ENCODE measurements around the gene MFAP3L. TPM values are rescaled to one million over a fixed set of nuclear protein-coding genes. Genes with fewer than 3 reads are reported as not detected.

The MFAP3L gene
- total RNA-seq, 1 donor from 2014 or later = 7.4 TPM

- peaks cover 3% of the 10 kb centered on the region for H3K4me1 Mint-ChIP-seq (ENCODE audit: unreplicated experiment)
- no peaks in the 10 kb centered on the region for H3K36me3 Mint-ChIP-seq
- peaks cover 3% of the 10 kb centered on the region for H3K27me3 Mint-ChIP-seq
These were observed 8.9 kb downstream of the MFAP3L start for GRCh38 chr4:170017252-170017651.

GRCh38 chr4:170015285-170015684 lies 10.9 kb downstream of the MFAP3L start:
- Mint-ChIP-seq H3K4me3 (no peak overlapping the region), H3K27me3 (peaks cover 3% of the 10 kb centered on the region), H3K4me1 (ENCODE audit: unreplicated experiment) (peaks cover 3% of the 10 kb centered on the region), H3K36me3 (no peaks in the 10 kb centered on the region), H3K27ac (no peak overlapping the region), H3K9me3 (no peaks in the 10 kb centered on the region)
- TF ChIP-seq, protein P1, sequence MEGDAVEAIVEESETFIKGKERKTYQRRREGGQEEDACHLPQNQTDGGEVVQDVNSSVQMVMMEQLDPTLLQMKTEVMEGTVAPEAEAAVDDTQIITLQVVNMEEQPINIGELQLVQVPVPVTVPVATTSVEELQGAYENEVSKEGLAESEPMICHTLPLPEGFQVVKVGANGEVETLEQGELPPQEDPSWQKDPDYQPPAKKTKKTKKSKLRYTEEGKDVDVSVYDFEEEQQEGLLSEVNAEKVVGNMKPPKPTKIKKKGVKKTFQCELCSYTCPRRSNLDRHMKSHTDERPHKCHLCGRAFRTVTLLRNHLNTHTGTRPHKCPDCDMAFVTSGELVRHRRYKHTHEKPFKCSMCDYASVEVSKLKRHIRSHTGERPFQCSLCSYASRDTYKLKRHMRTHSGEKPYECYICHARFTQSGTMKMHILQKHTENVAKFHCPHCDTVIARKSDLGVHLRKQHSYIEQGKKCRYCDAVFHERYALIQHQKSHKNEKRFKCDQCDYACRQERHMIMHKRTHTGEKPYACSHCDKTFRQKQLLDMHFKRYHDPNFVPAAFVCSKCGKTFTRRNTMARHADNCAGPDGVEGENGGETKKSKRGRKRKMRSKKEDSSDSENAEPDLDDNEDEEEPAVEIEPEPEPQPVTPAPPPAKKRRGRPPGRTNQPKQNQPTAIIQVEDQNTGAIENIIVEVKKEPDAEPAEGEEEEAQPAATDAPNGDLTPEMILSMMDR (conservative IDR thresholded peaks at IDR 0.05) = no peak
- DNase-seq (ENCODE audit: extremely low spot score, unreplicated experiment) = no peak

More at GRCh38 chr4:170017252-170017651, 8.9 kb downstream of the MFAP3L start:
- H3K4me3 Mint-ChIP-seq = no peak overlapping the region
- DNase-seq (ENCODE audit: extremely low spot score, unreplicated experiment) = no peak
- H3K27ac Mint-ChIP-seq = no peak overlapping the region
- no peaks in the 10 kb centered on the region for H3K9me3 Mint-ChIP-seq
- TF ChIP-seq, protein P1 (conservative IDR thresholded peaks at IDR 0.05) = no peak

DNA sequence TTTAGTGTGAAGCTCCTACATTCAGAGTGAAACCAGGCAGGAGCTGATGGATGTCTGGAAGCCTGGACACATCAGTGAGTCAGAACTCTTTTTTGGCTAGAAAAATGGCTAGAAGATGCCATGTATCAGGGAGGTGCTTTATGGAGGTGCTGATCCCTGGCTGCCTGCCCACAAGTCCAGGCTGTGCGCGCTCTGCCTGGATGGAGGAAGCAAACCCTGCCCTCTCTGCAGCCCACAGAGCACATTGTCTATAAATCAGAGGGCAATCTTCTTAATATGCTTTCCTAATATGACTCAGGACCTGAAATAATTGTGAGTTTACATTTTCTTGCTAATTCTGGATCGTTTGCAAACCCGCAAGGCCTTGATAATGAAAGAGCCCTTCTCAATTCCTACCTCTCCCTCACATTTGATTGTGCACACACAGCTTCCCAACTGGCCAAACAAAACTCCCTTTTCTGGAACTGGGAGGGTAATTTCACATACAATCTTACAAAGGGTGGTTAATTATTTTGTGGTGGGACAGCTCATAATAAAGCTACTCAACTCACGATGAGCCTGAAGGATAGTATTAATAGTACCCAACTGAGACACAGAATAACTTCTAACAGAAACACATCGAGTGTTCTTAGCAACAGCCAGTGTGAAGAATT lies 11.7 kb downstream of the MFAP3L start:
- H3K27ac Mint-ChIP-seq = no peak overlapping the region
- H3K4me1 Mint-ChIP-seq (ENCODE audit: unreplicated experiment) = peaks cover 3% of the 10 kb centered on the region
- no peak overlapping the region for H3K4me3 Mint-ChIP-seq
- no peaks in the 10 kb centered on the region for H3K36me3 Mint-ChIP-seq
- no peaks in the 10 kb centered on the region for H3K9me3 Mint-ChIP-seq
- no peak for DNase-seq (ENCODE audit: extremely low spot score, unreplicated experiment)
- TF ChIP-seq, protein P1 (conservative IDR thresholded peaks at IDR 0.05) = no peak
- no peaks in the 10 kb centered on the region for H3K27me3 Mint-ChIP-seq

- H3K9me3 Mint-ChIP-seq = no peaks in the 10 kb centered on the region
- H3K4me3 Mint-ChIP-seq = no peak overlapping the region
- peaks cover 3% of the 10 kb centered on the region for H3K4me1 Mint-ChIP-seq (ENCODE audit: unreplicated experiment)
- H3K27me3 Mint-ChIP-seq = no peaks in the 10 kb centered on the region
- H3K27ac Mint-ChIP-seq = no peak overlapping the region
- TF ChIP-seq, protein P1 (conservative IDR thresholded peaks at IDR 0.05) = no peak
- no peak for DNase-seq (ENCODE audit: extremely low spot score, unreplicated experiment)
- H3K36me3 Mint-ChIP-seq = no peaks in the 10 kb centered on the region
These were observed 13.6 kb downstream of the MFAP3L start for GRCh38 chr4:170012629-170012958.

DNA sequence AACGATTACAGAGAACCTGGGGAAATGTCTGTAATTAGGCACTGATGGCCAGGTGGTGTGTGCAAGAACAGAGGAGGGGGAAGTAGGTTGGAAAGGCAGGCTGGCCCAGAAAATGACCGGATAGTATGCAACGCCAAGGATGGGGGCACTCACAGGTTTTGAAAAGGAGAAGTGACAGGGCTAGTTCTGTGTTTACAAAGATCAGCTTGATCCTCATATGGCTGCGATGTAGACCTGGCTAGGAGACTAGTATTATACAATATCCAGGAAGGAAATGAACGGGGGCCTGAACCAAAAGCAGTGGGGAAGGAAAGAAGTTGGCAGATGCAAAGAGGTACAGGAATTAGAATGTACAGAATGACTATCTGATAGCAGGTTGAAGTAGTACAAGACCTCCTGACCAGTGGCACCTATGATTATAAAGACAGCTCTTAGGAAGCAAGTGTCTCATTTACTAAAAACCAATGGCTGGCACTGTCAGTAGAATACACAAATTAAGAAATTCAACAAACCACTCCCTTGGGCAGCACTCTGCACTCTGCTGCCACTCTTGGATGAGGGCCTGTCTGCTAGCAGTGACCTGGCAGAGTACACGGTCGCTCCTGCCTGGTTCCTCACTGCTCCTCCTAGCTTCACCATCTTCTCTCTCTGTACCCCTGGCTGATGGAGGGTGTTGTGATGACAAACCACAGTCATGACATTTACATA lies 14.1 kb downstream of the MFAP3L start:
- no peaks in the 10 kb centered on the region for H3K36me3 Mint-ChIP-seq
- TF ChIP-seq, protein P1 (conservative IDR thresholded peaks at IDR 0.05) = no peak

More for the DNA sequence above, 14.1 kb downstream of the MFAP3L start:
- Mint-ChIP-seq H3K4me1 (ENCODE audit: unreplicated experiment) (peaks cover 1% of the 10 kb centered on the region), H3K4me3 (no peak overlapping the region), H3K27me3 (no peaks in the 10 kb centered on the region), H3K27ac (no peak overlapping the region), H3K9me3 (no peaks in the 10 kb centered on the region)
- no peak for DNase-seq (ENCODE audit: extremely low spot score, unreplicated experiment)

Data from type B pancreatic cell (in vitro differentiated cells).